HepG2 (cell line): ENCODE results near the gene MED9. TPM values are rescaled to one million over a fixed set of nuclear protein-coding genes. Genes with fewer than 3 reads are reported as not detected.

ENCODE experiments used
- AGO2 ChIP-seq: fragments of 200-400 bp; formaldehyde crosslinking; optimal IDR thresholded peaks from 2 replicates; pipeline ENCODE3; 2017; ENCODE audit warnings: mild to moderate bottlenecking, low read depth, low read length, moderate library complexity
- ELF1 ChIP-seq: sonication (generic); formaldehyde crosslinking; IDR thresholded peaks from 2 replicates; pipeline ENCODE4 v1.4.0; 2020; ENCODE audit warnings: missing genetic modification reagents
- HMGXB3 ChIP-seq: sonication (generic); formaldehyde crosslinking; IDR thresholded peaks from 2 replicates; pipeline ENCODE4 v1.4.0; 2020; ENCODE audit warnings: missing genetic modification reagents, borderline replicate concordance
- HMGXB4 ChIP-seq, 2 experiments: sonication (generic) in 1 of 2; formaldehyde crosslinking in 1 of 2; IDR thresholded peaks; 2 replicates each; pipeline versions ENCODE4 v1.4.0 to v1.6.1; 2018 to 2020; ENCODE audit warnings: missing genetic modification reagents in 2 of 2, borderline replicate concordance in 1 of 2, low read depth in 1 of 2, mild to moderate bottlenecking in 1 of 2, missing biosample characterization in 1 of 2
- IRX3 ChIP-seq: sonication (generic); formaldehyde crosslinking; IDR thresholded peaks from 2 replicates; pipeline ENCODE4 v1.8.1; 2023; ENCODE audit warnings: mild to moderate bottlenecking, low read depth, missing genetic modification reagents, borderline replicate concordance
- KDM3A ChIP-seq: IDR thresholded peaks from 2 replicates; pipeline ENCODE4 v1.6.1; 2018; ENCODE audit warnings: low read depth, missing compliant biosample characterization
- MEIS2 ChIP-seq: sonication (generic); formaldehyde crosslinking; IDR thresholded peaks from 2 replicates; pipeline ENCODE4 v1.9.0; 2021; ENCODE audit warnings: mild to moderate bottlenecking, missing genetic modification reagents
- MLLT10 ChIP-seq: sonication (generic); formaldehyde crosslinking; IDR thresholded peaks from 2 replicates; pipeline ENCODE4 v1.4.0; 2020; ENCODE audit warnings: missing genetic modification reagents
- REXO4 ChIP-seq: sonication (generic); formaldehyde crosslinking; IDR thresholded peaks from 2 replicates; pipeline ENCODE4 v1.8.0; 2022; ENCODE audit warnings: missing genetic modification reagents, mild to moderate bottlenecking, borderline replicate concordance
- RFX5 ChIP-seq: IDR thresholded peaks from 2 replicates; pipeline ENCODE4 v1.6.1; 2011; ENCODE audit warnings: low read depth, low read length, improper control_type of control experiment
- SMAD9 ChIP-seq: sonication (generic); formaldehyde crosslinking; IDR thresholded peaks from 2 replicates; pipeline ENCODE4 v1.5.1; 2020; ENCODE audit warnings: mild to moderate bottlenecking, missing genetic modification reagents
- SMC3 ChIP-seq: IDR thresholded peaks from 2 replicates; pipeline ENCODE4 v1.6.1; 2011; ENCODE audit warnings: low read length, improper control_type of control experiment
- TAF1 ChIP-seq: sonication (generic); formaldehyde crosslinking; IDR thresholded peaks from 2 replicates; pipeline ENCODE4 v1.4.0; 2020; ENCODE audit warnings: missing genetic modification reagents
- TIGD3 ChIP-seq: sonication (generic); formaldehyde crosslinking; IDR thresholded peaks from 2 replicates; pipeline ENCODE4 v1.5.1; 2020; ENCODE audit warnings: mild to moderate bottlenecking, missing genetic modification reagents, borderline replicate concordance
- ZNF251 ChIP-seq: sonication (generic); formaldehyde crosslinking; IDR thresholded peaks from 2 replicates; pipeline ENCODE4 v1.9.0; 2021; ENCODE audit warnings: mild to moderate bottlenecking, missing genetic modification reagents
- ZNF430 ChIP-seq: sonication (generic); formaldehyde crosslinking; IDR thresholded peaks from 2 replicates; pipeline ENCODE4 v1.9.0; 2021; ENCODE audit warnings: mild to moderate bottlenecking, missing genetic modification reagents
- ZNF768 ChIP-seq: sonication (generic); formaldehyde crosslinking; IDR thresholded peaks from 2 replicates; pipeline ENCODE4 v1.4.0; 2020; ENCODE audit warnings: missing genetic modification reagents
- ZNF839 ChIP-seq: sonication (generic); formaldehyde crosslinking; IDR thresholded peaks from 2 replicates; pipeline ENCODE4 v1.4.0; 2020; ENCODE audit warnings: missing genetic modification reagents, mild to moderate bottlenecking, borderline replicate concordance
- polyA plus RNA-seq, 8 experiments: library from polyadenylated mRNA; depleted of rRNA in 3 of 8; stranded (reverse) in 7 of 8; unstranded in 1 of 8; fragments of >200 nt; fragmentation: Illumina TruSeq in 4 of 8; extraction: Trizol in 4 of 8; gene quantifications; 2 replicates each; pipeline versions ENCODE4 v1.2.1 to v1.2.3, GENCODE V29; 2011 to 2016; ENCODE audit warnings: low read depth in 4 of 8, missing spikeins in 1 of 8, mixed read lengths in 1 of 8; ENCODE audit not compliant: insufficient read depth in 1 of 8
- total RNA-seq, 5 experiments: library from RNA; depleted of rRNA; stranded (reverse); fragments of >200 nt; fragmentation: Illumina TruSeq; extraction: Trizol; gene quantifications; 2 replicates each; pipeline ENCODE4 v1.2.3, GENCODE V29; 2016; ENCODE audit warnings: low read depth in 1 of 5
- TF ChIP-seq, protein P1 (sequence below): sonication (generic); formaldehyde crosslinking; IDR thresholded peaks from 2 replicates; pipeline ENCODE4 v1.4.0; 2020; ENCODE audit warnings: missing genetic modification reagents

The MED9 gene
- total and polyA plus RNA-seq, 2 of the 13 experiments (the other 11 are each of a cell fraction or from before 2014, with no cell fraction given) = 11.9 to 15.1 TPM

- peak; percentile 57 to 69; a peak in 2 of 4 replicates for TF ChIP-seq HMGXB4 (CRISPR knock-in tag; IDR thresholded peaks at IDR 0.05; ENCODE audit: borderline replicate concordance in 1 of 2, low read depth in 1 of 2)
- no peak for TF ChIP-seq SMC3
- TF ChIP-seq RFX5 = peak; percentile 39; the same call in 1 of the 2 replicates
- TF ChIP-seq MEIS2 (CRISPR knock-in tag) = peak; percentile 50; the same call in 1 of the 2 replicates
- TF ChIP-seq, protein P1, sequence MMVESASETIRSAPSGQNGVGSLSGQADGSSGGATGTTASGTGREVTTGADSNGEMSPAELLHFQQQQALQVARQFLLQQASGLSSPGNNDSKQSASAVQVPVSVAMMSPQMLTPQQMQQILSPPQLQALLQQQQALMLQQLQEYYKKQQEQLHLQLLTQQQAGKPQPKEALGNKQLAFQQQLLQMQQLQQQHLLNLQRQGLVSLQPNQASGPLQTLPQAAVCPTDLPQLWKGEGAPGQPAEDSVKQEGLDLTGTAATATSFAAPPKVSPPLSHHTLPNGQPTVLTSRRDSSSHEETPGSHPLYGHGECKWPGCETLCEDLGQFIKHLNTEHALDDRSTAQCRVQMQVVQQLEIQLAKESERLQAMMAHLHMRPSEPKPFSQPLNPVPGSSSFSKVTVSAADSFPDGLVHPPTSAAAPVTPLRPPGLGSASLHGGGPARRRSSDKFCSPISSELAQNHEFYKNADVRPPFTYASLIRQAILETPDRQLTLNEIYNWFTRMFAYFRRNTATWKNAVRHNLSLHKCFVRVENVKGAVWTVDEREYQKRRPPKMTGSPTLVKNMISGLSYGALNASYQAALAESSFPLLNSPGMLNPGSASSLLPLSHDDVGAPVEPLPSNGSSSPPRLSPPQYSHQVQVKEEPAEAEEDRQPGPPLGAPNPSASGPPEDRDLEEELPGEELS (CRISPR knock-in tag) = peak; percentile 43; the same call in 1 of the 2 replicates
- TF ChIP-seq ZNF430 (CRISPR knock-in tag) = no peak
- TF ChIP-seq TIGD3 (CRISPR knock-in tag) = no peak
- no peak for TF ChIP-seq SMAD9 (CRISPR knock-in tag)
- no peak for TF ChIP-seq ZNF251 (CRISPR knock-in tag)
- TF ChIP-seq ELF1 (CRISPR knock-in tag) = peak; percentile 32; the same call in 1 of the 2 replicates
- TF ChIP-seq IRX3 (CRISPR knock-in tag) = 0 out of 2 replicates have a peak, but pooled peaks have one; percentile 58
- no peak for TF ChIP-seq HMGXB3 (CRISPR knock-in tag)
- TF ChIP-seq TAF1 = peak; percentile 88
- TF ChIP-seq ZNF839 = peak; percentile 88; the same call in 1 of the 2 replicates
- TF ChIP-seq AGO2 = peak; percentile 19
- TF ChIP-seq KDM3A = peak; percentile 52; the same call in 1 of the 2 replicates
- no peak for TF ChIP-seq REXO4
- no peak for TF ChIP-seq MLLT10 (CRISPR knock-in tag)
- peak; percentile 70; the same call in 1 of the 2 replicates for TF ChIP-seq ZNF768
These were observed at the start of gene MED9 (continued) for GRCh38 chr17:17476865-17477467.
